ENCODE data around the gene CYP2A7. TPM values are rescaled to one million over a fixed set of nuclear protein-coding genes. Genes with fewer than 3 reads are reported as not detected.

CYP2A7 gene
- not detected in 2 replicates for total RNA-seq

DNA sequence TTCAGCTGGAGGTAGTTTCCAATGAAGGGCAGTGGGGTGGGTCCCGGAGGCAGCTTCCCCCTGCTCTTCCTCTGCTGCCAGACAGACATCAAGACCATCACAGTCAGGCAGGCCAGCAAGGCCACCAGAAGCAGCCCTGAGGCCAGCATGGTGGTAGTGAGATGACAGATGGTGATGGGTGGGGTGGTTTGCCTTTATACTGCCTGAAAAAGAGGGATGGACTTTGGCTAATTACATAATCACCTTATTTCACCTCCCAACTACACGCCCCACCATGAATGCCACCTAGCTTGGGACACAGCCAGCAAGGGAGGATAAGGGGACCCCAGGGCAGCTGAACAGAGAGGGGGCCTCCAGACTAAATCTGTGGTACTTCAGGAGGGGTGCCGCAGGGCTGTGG is at the start of gene CYP2A7:
TSS of gene CYP2A7 (minus strand) at position 170 of the 400 bp plus-strand sequence. CDS start at position 149, 21 bp downstream.

DNA sequence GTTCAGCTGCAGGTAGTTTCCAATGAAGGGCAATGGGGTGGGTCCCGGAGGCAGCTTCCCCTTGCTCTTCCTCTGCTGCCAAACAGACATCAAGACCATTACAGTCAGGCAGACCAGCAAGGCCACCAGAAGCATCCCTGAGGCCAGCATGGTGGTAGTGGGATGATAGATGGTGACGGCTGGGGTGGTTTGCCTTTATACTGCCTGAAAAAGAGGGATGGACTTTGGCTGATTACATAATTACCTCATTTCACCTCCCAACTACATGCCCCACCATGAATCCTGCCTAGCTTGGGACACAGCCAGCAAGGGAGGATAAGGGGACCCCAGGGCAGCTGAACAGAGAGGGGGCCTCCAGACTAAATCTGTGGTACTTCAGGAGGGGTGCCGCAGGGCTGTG is 31.8 kb downstream of the CYP2A7 start, which contains the start of gene CYP2A6:
TSS of gene CYP2A6 (minus strand) at position 171 of the 400 bp plus-strand sequence. CDS start at position 150, 21 bp downstream.

Other genes starting within 250 kb of the CYP2A7 start
- gene NUMBL, start 191.6 kb downstream of the CYP2A7 start, total RNA-seq: 61.5 and 151 TPM in 2 replicates
- 26.9 and 28.0 TPM in 2 replicates for gene COQ8B, start 165.3 kb downstream of the CYP2A7 start, total RNA-seq
- gene ITPKC, start 165.1 kb downstream of the CYP2A7 start, total RNA-seq: 30.0 and 30.8 TPM in 2 replicates
- gene ACTMAP, start 131.8 kb downstream of the CYP2A7 start, total RNA-seq: 5.6 and 5.9 TPM in 2 replicates
- gene SNRPA, start 131.0 kb downstream of the CYP2A7 start, total RNA-seq: 38.7 and 40.8 TPM in 2 replicates
- 2.6 TPM in 1 of 2 replicates, not detected in the other for gene MIA, start 106.7 kb downstream of the CYP2A7 start, total RNA-seq
- 15.2 and 16.0 TPM in 2 replicates for gene RAB4B, start 104.0 kb downstream of the CYP2A7 start, total RNA-seq
- 53.7 and 63.7 TPM in 2 replicates for gene EGLN2, start 83.0 kb downstream of the CYP2A7 start, total RNA-seq
- not detected in 2 replicates for gene CYP2A6, start 31.8 kb downstream of the CYP2A7 start, total RNA-seq
- gene CYP2B6, start 109.1 kb upstream of the CYP2A7 start, total RNA-seq: not detected in 2 replicates
- not detected in 2 replicates for gene CYP2A13, start 206.2 kb upstream of the CYP2A7 start, total RNA-seq
- gene CYP2F1, start 232.2 kb upstream of the CYP2A7 start, total RNA-seq: not detected in 2 replicates